Measurements from ENCODE around the gene MYO1E.

- no peak for TF ChIP-seq CTCF (conservative IDR thresholded peaks at IDR 0.05 in 1 of 2, IDR thresholded peaks at IDR 0.05 in 1 of 2; ENCODE audit: extremely low read depth in 1 of 2, insufficient read depth in 1 of 2, low read depth in 1 of 2, low read length in 2 of 2)
- no peak for TF ChIP-seq EZH2 (IDR thresholded peaks at IDR 0.05; ENCODE audit: borderline replicate concordance, low read length)
These were observed 142.1 kb downstream of the MYO1E start for GRCh38 chr15:59230531-59231055.

Data from mammary epithelial cell (primary cell).